ENCODE results near the gene IWS1.

DNA sequence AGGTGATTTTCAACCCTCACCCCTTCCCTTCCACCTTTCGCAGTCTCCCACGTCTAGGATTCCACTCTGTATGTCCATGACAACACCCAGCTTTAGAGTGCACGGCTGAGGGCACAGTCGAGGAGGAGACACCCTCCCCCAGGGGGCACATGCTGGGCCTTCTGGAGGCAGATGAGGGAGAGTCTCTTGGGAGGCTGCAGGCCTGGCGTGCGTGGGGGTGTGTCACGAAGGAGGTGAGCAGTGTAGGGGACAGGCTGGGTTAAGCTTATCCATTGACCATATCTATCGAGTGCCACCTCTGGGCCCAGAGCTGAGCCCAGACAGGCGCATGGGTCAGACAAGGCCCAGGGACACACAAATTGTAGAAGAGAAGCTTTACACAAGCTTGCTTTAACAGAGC, 89.2 kb downstream of the IWS1 start:
- no peak for TF ChIP-seq EZH2 (IDR thresholded peaks at IDR 0.05; ENCODE audit: insufficient read depth, poor library complexity, severe bottlenecking)
- no peak for TF ChIP-seq EZH2phosphoT487 (IDR thresholded peaks at IDR 0.05; ENCODE audit: insufficient read depth, low read depth)
